ENCODE results near the gene SLC44A3.

DNA sequence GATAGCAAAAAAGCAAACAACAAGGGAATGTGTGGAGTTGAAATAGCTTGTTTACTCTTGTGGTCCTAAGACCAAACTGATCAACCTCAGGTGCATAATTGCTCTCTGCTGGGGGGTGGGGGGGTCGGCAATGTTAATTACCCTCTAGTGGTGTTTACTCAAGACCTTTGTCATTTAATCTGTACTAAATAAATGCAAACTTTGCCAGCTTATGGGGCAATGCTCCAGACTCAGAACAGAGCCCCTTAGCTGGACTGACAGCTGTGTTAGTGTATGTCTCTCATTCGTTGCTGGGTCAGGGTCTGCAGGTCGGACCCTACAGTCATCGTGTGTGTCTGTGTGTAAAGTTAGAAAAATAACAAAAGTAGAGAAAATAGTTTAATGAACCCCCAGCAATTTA is 7.2 kb upstream of the SLC44A3 start:
- TF ChIP-seq ZNF121 (CRISPR knock-in tag; conservative IDR thresholded peaks at IDR 0.05) (no peak), POLR3G (IDR thresholded peaks at IDR 0.05; ENCODE audit: extremely low read depth, insufficient read length, insufficient replicate concordance) (no peak), SP1 (CRISPR knock-in tag; IDR thresholded peaks at IDR 0.05) (no peak), EZH2 (IDR thresholded peaks at IDR 0.05; ENCODE audit: borderline replicate concordance, low read depth, low read length) (no peak), CC2D1A (IDR thresholded peaks at IDR 0.05) (no peak), RBM39 (optimal IDR thresholded peaks at IDR 0.05; ENCODE audit: low read depth, low read length) (no peak), EP300 (IDR thresholded peaks at IDR 0.05; ENCODE audit: low read length) (no peak), CTCF (IDR thresholded peaks at IDR 0.05 in 2 of 3, conservative IDR thresholded peaks at IDR 0.05 in 1 of 3; ENCODE audit: insufficient read depth in 2 of 3, low read depth in 1 of 3, low read length in 3 of 3) (no peak), POLR2A (conservative IDR thresholded peaks at IDR 0.05) (no peak), NCOA2 (IDR thresholded peaks at IDR 0.05; ENCODE audit: partially characterized antibody in 2 of 2) (no peak)

All from K562 (cell line).